Measurements from ENCODE around the gene HBS1L.

The HBS1L gene

GRCh38 chr6:135054569-135055498 is at the start of gene HBS1L:
HBS1L (minus strand) TSS chr6:135054822; CDS start chr6:135054691, 131 bp downstream.
- Mint-ChIP-seq H3K27me3 (ENCODE audit: low read depth) (peaks cover 3% of the 10 kb centered on the region), H3K36me3 (ENCODE audit: low read depth) (peaks cover 17% of the 10 kb centered on the region), H3K27ac (peak within 1 kb of the TSS; percentile 98), H3K9me3 (no peaks in the 10 kb centered on the region), H3K4me1 (ENCODE audit: low read depth) (peaks cover 39% of the 10 kb centered on the region), H3K4me3 (peak within 1 kb of the TSS; percentile 98)

- H3K36me3 Mint-ChIP-seq (ENCODE audit: low read depth): peaks cover 12% of the 10 kb centered on the region
- no peak overlapping the region for H3K4me3 Mint-ChIP-seq
- H3K4me1 Mint-ChIP-seq (ENCODE audit: low read depth): peaks cover 38% of the 10 kb centered on the region
- no peak overlapping the region for H3K27ac Mint-ChIP-seq
- H3K27me3 Mint-ChIP-seq (ENCODE audit: low read depth): no peaks in the 10 kb centered on the region
- H3K9me3 Mint-ChIP-seq: peaks cover 24% of the 10 kb centered on the region
Measured at GRCh38 chr6:135104199-135104598, 49.6 kb upstream of the HBS1L start.

GRCh38 chr6:135102191-135102590 is 47.6 kb upstream of the HBS1L start:
- Mint-ChIP-seq H3K4me3 (no peak overlapping the region), H3K9me3 (peaks cover 19% of the 10 kb centered on the region), H3K27me3 (ENCODE audit: low read depth) (no peaks in the 10 kb centered on the region), H3K27ac (no peak overlapping the region), H3K4me1 (ENCODE audit: low read depth) (peaks cover 33% of the 10 kb centered on the region), H3K36me3 (ENCODE audit: low read depth) (peaks cover 8% of the 10 kb centered on the region)

GRCh38 chr6:135097172-135097571 is 42.5 kb upstream of the HBS1L start:
- Mint-ChIP-seq H3K27ac (no peak overlapping the region), H3K4me1 (ENCODE audit: low read depth) (peaks cover 33% of the 10 kb centered on the region), H3K36me3 (ENCODE audit: low read depth) (peaks cover 6% of the 10 kb centered on the region), H3K27me3 (ENCODE audit: low read depth) (no peaks in the 10 kb centered on the region), H3K4me3 (no peak overlapping the region), H3K9me3 (no peaks in the 10 kb centered on the region)

GRCh38 chr6:135096403-135097130 is 41.9 kb upstream of the HBS1L start:
- Mint-ChIP-seq H3K27me3 (ENCODE audit: low read depth) (no peaks in the 10 kb centered on the region), H3K4me3 (no peak overlapping the region), H3K27ac (no peak overlapping the region), H3K4me1 (ENCODE audit: low read depth) (peaks cover 33% of the 10 kb centered on the region), H3K36me3 (ENCODE audit: low read depth) (peaks cover 6% of the 10 kb centered on the region), H3K9me3 (no peaks in the 10 kb centered on the region)

GRCh38 chr6:135095716-135096115 is 41.1 kb upstream of the HBS1L start:
- Mint-ChIP-seq H3K27ac (no peak overlapping the region), H3K36me3 (ENCODE audit: low read depth) (peaks cover 8% of the 10 kb centered on the region), H3K4me1 (ENCODE audit: low read depth) (peaks cover 36% of the 10 kb centered on the region), H3K27me3 (ENCODE audit: low read depth) (no peaks in the 10 kb centered on the region), H3K4me3 (no peak overlapping the region), H3K9me3 (no peaks in the 10 kb centered on the region)

GRCh38 chr6:135094403-135094821 is 39.8 kb upstream of the HBS1L start:
- Mint-ChIP-seq H3K27ac (peak overlapping the region; percentile 85), H3K27me3 (ENCODE audit: low read depth) (no peaks in the 10 kb centered on the region), H3K36me3 (ENCODE audit: low read depth) (peaks cover 10% of the 10 kb centered on the region), H3K9me3 (no peaks in the 10 kb centered on the region), H3K4me1 (ENCODE audit: low read depth) (peaks cover 47% of the 10 kb centered on the region), H3K4me3 (peak overlapping the region; percentile 12)

- Mint-ChIP-seq H3K36me3 (ENCODE audit: low read depth) (peaks cover 10% of the 10 kb centered on the region), H3K4me1 (ENCODE audit: low read depth) (peaks cover 55% of the 10 kb centered on the region), H3K27ac (peak overlapping the region; percentile 41), H3K9me3 (no peaks in the 10 kb centered on the region), H3K27me3 (ENCODE audit: low read depth) (no peaks in the 10 kb centered on the region), H3K4me3 (no peak overlapping the region)
Measured at GRCh38 chr6:135093578-135093977, 39.0 kb upstream of the HBS1L start.

- Mint-ChIP-seq H3K27ac (peak overlapping the region; percentile 16), H3K4me1 (ENCODE audit: low read depth) (peaks cover 64% of the 10 kb centered on the region), H3K27me3 (ENCODE audit: low read depth) (no peaks in the 10 kb centered on the region), H3K36me3 (ENCODE audit: low read depth) (peaks cover 10% of the 10 kb centered on the region), H3K4me3 (no peak overlapping the region), H3K9me3 (no peaks in the 10 kb centered on the region)
Measured at GRCh38 chr6:135092724-135093123, 38.1 kb upstream of the HBS1L start.

- no peaks in the 10 kb centered on the region for H3K27me3 Mint-ChIP-seq (ENCODE audit: low read depth)
- H3K27ac Mint-ChIP-seq: peak overlapping the region; percentile 81
- peaks cover 10% of the 10 kb centered on the region for H3K36me3 Mint-ChIP-seq (ENCODE audit: low read depth)
- no peaks in the 10 kb centered on the region for H3K9me3 Mint-ChIP-seq
- H3K4me1 Mint-ChIP-seq (ENCODE audit: low read depth): peaks cover 80% of the 10 kb centered on the region
- H3K4me3 Mint-ChIP-seq: no peak overlapping the region
Measured at GRCh38 chr6:135090819-135091218, 36.2 kb upstream of the HBS1L start.

GRCh38 chr6:135089901-135090300 is 35.3 kb upstream of the HBS1L start:
- no peak overlapping the region for H3K4me3 Mint-ChIP-seq
- H3K36me3 Mint-ChIP-seq (ENCODE audit: low read depth): peaks cover 10% of the 10 kb centered on the region
- peaks cover 80% of the 10 kb centered on the region for H3K4me1 Mint-ChIP-seq (ENCODE audit: low read depth)
- H3K27me3 Mint-ChIP-seq (ENCODE audit: low read depth): no peaks in the 10 kb centered on the region
- peak overlapping the region; percentile 81 for H3K27ac Mint-ChIP-seq
- no peaks in the 10 kb centered on the region for H3K9me3 Mint-ChIP-seq

- H3K4me3 Mint-ChIP-seq: peak overlapping the region; percentile 74
- H3K9me3 Mint-ChIP-seq: no peaks in the 10 kb centered on the region
- peaks cover 77% of the 10 kb centered on the region for H3K4me1 Mint-ChIP-seq (ENCODE audit: low read depth)
- H3K27me3 Mint-ChIP-seq (ENCODE audit: low read depth): no peaks in the 10 kb centered on the region
- peaks cover 10% of the 10 kb centered on the region for H3K36me3 Mint-ChIP-seq (ENCODE audit: low read depth)
- peak overlapping the region; percentile 95 for H3K27ac Mint-ChIP-seq
Measured at GRCh38 chr6:135088818-135089809, 34.5 kb upstream of the HBS1L start.

GRCh38 chr6:135088281-135088680 is 33.7 kb upstream of the HBS1L start:
- peaks cover 10% of the 10 kb centered on the region for H3K36me3 Mint-ChIP-seq (ENCODE audit: low read depth)
- peak overlapping the region; percentile 95 for H3K27ac Mint-ChIP-seq
- peaks cover 72% of the 10 kb centered on the region for H3K4me1 Mint-ChIP-seq (ENCODE audit: low read depth)
- no peaks in the 10 kb centered on the region for H3K27me3 Mint-ChIP-seq (ENCODE audit: low read depth)
- H3K9me3 Mint-ChIP-seq: peaks cover 2% of the 10 kb centered on the region
- H3K4me3 Mint-ChIP-seq: peak overlapping the region; percentile 75

GRCh38 chr6:135087803-135088202 is 33.2 kb upstream of the HBS1L start:
- Mint-ChIP-seq H3K4me1 (ENCODE audit: low read depth) (peaks cover 70% of the 10 kb centered on the region), H3K27ac (peak overlapping the region; percentile 95), H3K9me3 (peaks cover 7% of the 10 kb centered on the region), H3K4me3 (peak overlapping the region; percentile 75), H3K36me3 (ENCODE audit: low read depth) (peaks cover 12% of the 10 kb centered on the region), H3K27me3 (ENCODE audit: low read depth) (no peaks in the 10 kb centered on the region)
